ENCODE data around the gene UBXN4. TPM values are rescaled to one million over a fixed set of nuclear protein-coding genes. Genes with fewer than 3 reads are reported as not detected.

Gene UBXN4
- total and polyA plus RNA-seq, 2 of the 13 experiments (the other 11 are each of a cell fraction or from before 2014, with no cell fraction given) = 74.2 to 104 TPM

DNA sequence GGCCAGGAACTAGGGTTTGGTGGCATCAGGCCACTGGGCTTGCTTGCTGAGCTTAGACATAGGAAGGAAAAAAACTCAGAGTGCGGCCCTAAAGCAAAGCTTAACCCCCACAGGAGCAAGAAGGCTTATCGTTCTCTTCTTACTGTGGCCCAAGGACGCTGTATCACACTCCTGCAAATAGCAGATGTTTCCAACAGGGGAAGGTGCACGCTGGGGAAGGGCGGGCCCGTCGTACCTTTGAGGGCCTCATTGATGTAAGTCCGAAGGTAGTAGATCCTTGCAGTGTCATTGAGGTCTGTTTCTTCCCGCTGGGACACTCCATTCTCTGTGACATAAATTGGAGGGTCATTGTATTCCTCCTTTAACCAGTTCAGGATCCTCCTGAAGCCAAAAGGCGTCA is 48.8 kb downstream of the UBXN4 start:
- ChIA-PET CTCF (ENCODE audit: low intra/inter-chr PET ratio, low total read pairs) (no interaction called here), POLR2A (no interaction called here)
- Histone ChIP-seq H3K9ac (ENCODE audit: insufficient read depth, low read depth, low read length) (no peak overlapping the region), H3K79me2 (ENCODE audit: insufficient read depth, low read length) (no peaks in the 10 kb centered on the region), H3K27me3 (ENCODE audit: control insufficient read depth in 1 of 2, insufficient read depth in 2 of 2, low read length in 2 of 2) (no peaks in the 10 kb centered on the region), H3K27ac (ENCODE audit: extremely low read length, insufficient read depth, low read length) (no peak overlapping the region), H3K9me3 (ENCODE audit: low read length) (no peaks in the 10 kb centered on the region), H3K4me2 (ENCODE audit: low read depth, low read length) (no peak overlapping the region), H3K4me1 (ENCODE audit: insufficient read depth, low read length) (no peaks in the 10 kb centered on the region), H3K36me3 (replicated peaks in 1 of 2; ENCODE audit: control insufficient read depth in 1 of 2, insufficient read depth in 2 of 2, low read length in 2 of 2) (peaks cover 0 to under 1% of the 10 kb centered on the region in 2 experiments; a peak in 1 of 5 replicates), H3K4me3 (replicated peaks in 1 of 3; ENCODE audit: insufficient read depth in 1 of 3, low read depth in 2 of 3, low read length in 3 of 3) (no peak overlapping the region), H4K20me1 (ENCODE audit: insufficient read depth, low read length) (no peaks in the 10 kb centered on the region), H2AFZ (ENCODE audit: low read length) (no peak overlapping the region)
- no TSS peak for BruUV-seq (replicated peaks)
- ATAC-seq = no peak
- intact Hi-C loops (cut with micrococcal nuclease; ENCODE audit: unreplicated experiment) = no loop called here
- no peak for FAIRE-seq
- TF ChIP-seq ZNF563 (CRISPR knock-in tag; IDR thresholded peaks at IDR 0.05) = no peak
- no peak for TF ChIP-seq ZHX2 (IDR thresholded peaks at IDR 0.05; ENCODE audit: low read depth)
- TF ChIP-seq ZHX2 (CRISPR knock-in tag; IDR thresholded peaks at IDR 0.05; ENCODE audit: borderline replicate concordance) = no peak
- DNase-seq (ENCODE audit: low spot score) = no peak
- in situ Hi-C loops (cut with HindIII; ENCODE audit: extremely low pct_ligation_motif_present, low pct_unique_long_range_greater_than_20kb) = loop anchor here (10.0 kb wide), 1 partner anchor 796 kb away; no protein-coding TSS in a partner anchor
- 74% methylated on average over 10 of the region's 10 CpGs for WGBS (ENCODE audit: low lambda C conversion rate)

Measured in HepG2 (cell line).